H1 (cell line): ENCODE results near the gene MARCHF2. TPM values are rescaled to one million over a fixed set of nuclear protein-coding genes. Genes with fewer than 3 reads are reported as not detected.

Experiments
- CTCF ChIA-PET: fragments of 300-600 bp; sonication (Branson Sonifier 250); formaldehyde crosslinking; loops from one replicate; lab custom pipeline; 2021; ENCODE audit not compliant: partially characterized antibody; lab: Charles Lee
- POLR2A ChIA-PET: fragments of 300-600 bp; sonication (Branson Sonifier 250); formaldehyde crosslinking; loops from one replicate; lab custom pipeline; 2021; ENCODE audit warnings: inconsistent platforms; ENCODE audit not compliant: partially characterized antibody; lab: Charles Lee
- DNase-seq, 2 experiments: peaks; one replicate each; pipeline versions ENCODE4 v3.0.0 to v3.0.0-alpha.2; 2010 to 2022; ENCODE audit warnings: low spot score in 2 of 2, low read depth in 1 of 2, mixed read lengths in 1 of 2
- FAIRE-seq: peaks from 2 replicates; lab custom pipeline; 2011; peaks lifted over from hg19 to GRCh38; lab: Jason Lieb, UNC
- H2AFZ ChIP-seq: 2 replicates; pipeline ENCODE4 v1.8.1; 2012; ENCODE audit warnings: low read length, inconsistent platforms
- H2AK5ac ChIP-seq: 2 replicates; pipeline ENCODE4 v1.6.1; 2013; ENCODE audit warnings: low read depth, low read length
- H2BK120ac ChIP-seq: replicated peaks from 2 replicates; pipeline ENCODE3; 2013; ENCODE audit warnings: low read depth, low read length, inconsistent platforms
- H2BK12ac ChIP-seq: 2 replicates; pipeline ENCODE4 v1.6.1; 2013; ENCODE audit warnings: low read depth, low read length
- H2BK15ac ChIP-seq: 2 replicates; pipeline ENCODE4 v1.6.1; 2013; ENCODE audit warnings: low read length
- H2BK20ac ChIP-seq: 2 replicates; pipeline ENCODE4 v1.6.1; 2013; ENCODE audit warnings: low read length
- H2BK5ac ChIP-seq: 2 replicates; pipeline ENCODE4 v1.6.1; 2013; ENCODE audit warnings: low read depth, low read length
- H3K14ac ChIP-seq: 2 replicates; pipeline ENCODE4 v1.6.1; 2013; ENCODE audit warnings: inconsistent platforms; ENCODE audit not compliant: insufficient read length
- H3K18ac ChIP-seq: 2 replicates; pipeline ENCODE4 v1.6.1; 2013; ENCODE audit warnings: low read length; ENCODE audit errors: extremely low read depth
- H3K23ac ChIP-seq: 2 replicates; pipeline ENCODE4 v1.6.1; 2013; ENCODE audit warnings: inconsistent platforms; ENCODE audit not compliant: insufficient read length
- H3K23me2 ChIP-seq: 2 replicates; pipeline ENCODE4 v1.6.1; 2013; ENCODE audit warnings: low read depth, low read length
- H3K27ac ChIP-seq: 2 replicates; pipeline ENCODE4 v1.6.1; 2011; ENCODE audit warnings: low read depth, low read length, inconsistent platforms
- H3K27me3 ChIP-seq, 4 experiments: replicated peaks in 1 of 4; 1 replicate in 1 of 4; 2 replicates in 3 of 4; pipeline versions ENCODE4 v1.6.1 to v1.8.1; 2011 to 2013; ENCODE audit warnings: low read length in 3 of 4, mild to moderate bottlenecking in 3 of 4, inconsistent platforms in 2 of 4, mixed read lengths in 2 of 4, moderate library complexity in 1 of 4; ENCODE audit not compliant: control insufficient read depth in 3 of 4, insufficient read depth in 3 of 4; ENCODE audit errors: extremely low read depth in 1 of 4
- H3K36me3 ChIP-seq, 4 experiments: 2 replicates each; pipeline versions ENCODE4 v1.6.1 to v1.8.1; 2011 to 2013; ENCODE audit warnings: mild to moderate bottlenecking in 4 of 4, low read length in 3 of 4, moderate library complexity in 2 of 4, control low read depth in 1 of 4, inconsistent platforms in 1 of 4; ENCODE audit not compliant: insufficient read depth in 4 of 4, control insufficient read depth in 2 of 4
- H3K4ac ChIP-seq: replicated peaks from 2 replicates; pipeline ENCODE3; 2013; ENCODE audit warnings: low read length, low read depth, mixed read lengths, inconsistent platforms; ENCODE audit not compliant: insufficient read length
- H3K4me1 ChIP-seq, 4 experiments: replicated peaks in 1 of 4; 1 replicate in 1 of 4; 2 replicates in 3 of 4; pipeline versions ENCODE4 v1.6.1 to v1.8.1; 2011 to 2013; ENCODE audit warnings: low read length in 3 of 4, inconsistent platforms in 2 of 4, mixed read lengths in 1 of 4; ENCODE audit not compliant: insufficient read depth in 4 of 4, control insufficient read depth in 3 of 4
- H3K4me2 ChIP-seq, 2 experiments: 2 replicates each; pipeline versions ENCODE4 v1.6.1 to v1.8.1; 2011 to 2013; ENCODE audit warnings: low read depth in 2 of 2, low read length in 2 of 2, control low read depth in 1 of 2, inconsistent platforms in 1 of 2, mild to moderate bottlenecking in 1 of 2; ENCODE audit not compliant: insufficient read depth in 1 of 2
- H3K4me3 ChIP-seq, 4 experiments: fragments of 200-600, 300-600 bp in 1 of 4; sonication (generic), shearing (Covaris generic), sonication (Bioruptor Twin) in 1 of 4; 2 replicates each; pipeline versions ENCODE4 v1.5.1 to v1.8.1; 2011 to 2016; ENCODE audit warnings: low read length in 4 of 4, low read depth in 3 of 4, control low read depth in 2 of 4, inconsistent platforms in 2 of 4, mild to moderate bottlenecking in 2 of 4, mixed read lengths in 1 of 4, moderate library complexity in 1 of 4; ENCODE audit not compliant: insufficient read depth in 2 of 4; ENCODE audit errors: extremely low read depth in 1 of 4
- H3K56ac ChIP-seq: replicated peaks from 2 replicates; pipeline ENCODE3; 2013; ENCODE audit warnings: low read depth, mild to moderate bottlenecking, mixed read lengths, low read length, inconsistent platforms; ENCODE audit not compliant: insufficient read length
- H3K79me1 ChIP-seq: 2 replicates; pipeline ENCODE4 v1.6.1; 2013; ENCODE audit warnings: low read depth, low read length, control low read depth
- H3K79me2 ChIP-seq, 2 experiments: 2 replicates each; pipeline versions ENCODE4 v1.6.1 to v1.8.1; 2012 to 2013; ENCODE audit warnings: low read length in 2 of 2, mild to moderate bottlenecking in 2 of 2, inconsistent platforms in 1 of 2; ENCODE audit not compliant: insufficient read depth in 2 of 2, control insufficient read depth in 1 of 2
- H3K9ac ChIP-seq, 4 experiments: replicated peaks in 1 of 4; 1 replicate in 1 of 4; 2 replicates in 3 of 4; pipeline versions ENCODE4 v1.6.1 to v1.8.1; 2011 to 2013; ENCODE audit warnings: low read depth in 3 of 4, low read length in 3 of 4, control low read depth in 2 of 4, mild to moderate bottlenecking in 2 of 4, moderate library complexity in 2 of 4, inconsistent platforms in 1 of 4; ENCODE audit errors: extremely low read depth in 1 of 4
- H3K9me3 ChIP-seq, 2 experiments: 2 replicates each; pipeline versions ENCODE4 v1.6.1 to v1.8.1; 2012 to 2013; ENCODE audit warnings: mild to moderate bottlenecking in 2 of 2, moderate library complexity in 2 of 2, control low read depth in 1 of 2, inconsistent platforms in 1 of 2, low read depth in 1 of 2, low read length in 1 of 2, mixed read lengths in 1 of 2; ENCODE audit not compliant: insufficient read depth in 2 of 2
- H4K20me1 ChIP-seq, 2 experiments: replicated peaks in 1 of 2; 2 replicates each; pipeline versions ENCODE3 to v1.8.1; 2011 to 2013; ENCODE audit warnings: inconsistent platforms in 2 of 2, low read length in 2 of 2, mild to moderate bottlenecking in 1 of 2; ENCODE audit not compliant: insufficient read depth in 2 of 2, control insufficient read depth in 1 of 2
- H4K5ac ChIP-seq: 2 replicates; pipeline ENCODE4 v1.6.1; 2013; ENCODE audit warnings: low read length, low read depth, mixed read lengths, inconsistent platforms; ENCODE audit not compliant: insufficient read length
- H4K8ac ChIP-seq: 2 replicates; pipeline ENCODE4 v1.8.0; 2013; ENCODE audit warnings: mild to moderate bottlenecking, moderate library complexity, low read length, inconsistent platforms; ENCODE audit not compliant: insufficient read depth; ENCODE audit errors: extremely low read depth
- H4K91ac ChIP-seq: replicated peaks from 2 replicates; pipeline ENCODE3; 2013; ENCODE audit warnings: low read length, mixed read lengths, inconsistent platforms; ENCODE audit not compliant: insufficient read length
- GABPA ChIP-seq: IDR thresholded peaks from 2 replicates; pipeline ENCODE4 v1.6.1; 2011; ENCODE audit warnings: mild to moderate bottlenecking, low read length, moderate library complexity, borderline replicate concordance; ENCODE audit not compliant: insufficient read depth
- WGBS, 2 experiments: shearing (Covaris generic) in 1 of 2; methylation state at CpG; one replicate each; pipeline versions ENCODE4 v1.1.6 to v1.1.7; 2013 to 2015; ENCODE audit warnings: low lambda C conversion rate in 2 of 2, mixed read lengths in 2 of 2, inconsistent platforms in 1 of 2, low coverage in 1 of 2, missing lambda C conversion rate in 1 of 2; ENCODE audit not compliant: insufficient replicate concordance in 2 of 2, insufficient coverage in 1 of 2, insufficient read length in 1 of 2; ENCODE audit errors: extremely low coverage in 1 of 2, missing lambda C conversion rate in 1 of 2; 5-methylcytosine and 5-hydroxymethylcytosine counted together
- polyA plus RNA-seq, 7 experiments: library from polyadenylated mRNA; depleted of rRNA in 3 of 7; stranded (reverse) in 5 of 7; unstranded in 2 of 7; fragments of >200 nt in 5 of 7; fragments of 200-250 nt in 2 of 7; gene quantifications; 1 replicate in 5 of 7; 2 replicates in 1 of 7; 4 replicates in 1 of 7; pipeline versions ENCODE4 v1.2.1 to v1.2.3, GENCODE V29; 2011 to 2013; ENCODE audit warnings: missing spikeins in 2 of 7, mixed read lengths in 2 of 7
- total RNA-seq: library from RNA; stranded (reverse); fragmentation: NEBNext Ultra II Directional; extraction: Animal tissue kit (Norgen Biotek cat#: 25700); gene quantifications from 2 replicates; pipeline ENCODE4 v1.2.1, GENCODE V29; 2021

Gene MARCHF2
- total and polyA plus RNA-seq, 2 of the 8 experiments (the other 6 are each of a cell fraction or from before 2014, with no cell fraction given), result 18.5 to 46.2 TPM

DNA sequence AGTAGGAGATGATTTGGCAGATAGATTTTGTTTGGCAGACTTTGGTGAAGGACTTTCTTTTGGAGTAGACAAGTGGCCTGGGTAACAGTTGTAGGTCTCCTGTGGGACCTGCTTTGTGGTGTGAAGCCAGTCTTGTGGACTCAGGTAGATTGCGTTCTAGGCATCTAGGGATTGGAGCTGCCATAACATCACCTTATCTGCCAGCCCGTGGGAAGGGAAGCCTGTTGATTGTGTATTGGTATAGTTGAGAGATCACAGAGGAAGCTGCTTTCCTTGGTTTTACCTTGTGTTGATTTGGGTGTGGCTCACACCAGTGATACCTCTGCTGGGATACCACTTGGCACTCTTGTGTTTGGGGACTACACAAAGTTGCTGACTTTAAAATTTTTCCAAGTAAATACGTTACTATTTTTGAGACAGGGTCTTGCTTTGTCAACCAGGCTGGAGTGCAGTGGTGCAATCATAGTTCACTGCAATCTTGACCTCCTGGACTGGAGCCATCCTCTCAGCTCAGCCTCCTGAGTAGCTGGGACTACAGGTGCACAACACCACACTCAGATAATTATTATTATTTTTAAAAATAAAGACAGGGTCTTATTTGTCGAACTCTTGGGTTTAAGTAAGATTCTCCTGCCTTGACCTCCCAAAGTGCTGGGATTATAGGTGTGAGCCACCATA is 39.5 kb downstream of the MARCHF2 start:
- H2BK20ac ChIP-seq, result no peak overlapping the region
- H3K4me1 ChIP-seq, result peaks cover 5 to 33% (median 25%) of the 10 kb centered on the region in 4 experiments
- DNase-seq, result no peak
- no peak overlapping the region for H3K27ac ChIP-seq
- no peak overlapping the region for H3K56ac ChIP-seq
- no peak overlapping the region for H4K5ac ChIP-seq
- H3K23me2 ChIP-seq, result no peaks in the 10 kb centered on the region
- no peak overlapping the region for H3K23ac ChIP-seq
- H4K8ac ChIP-seq, result no peak overlapping the region
- H3K9ac ChIP-seq, result no peak overlapping the region; a peak in 1 of 7 replicates
- H3K27me3 ChIP-seq, result no peaks in the 10 kb centered on the region
- no peak overlapping the region for H3K18ac ChIP-seq
- H3K36me3 ChIP-seq, result peaks cover 7 to 42% (median 15%) of the 10 kb centered on the region in 4 experiments; a peak in 6 of 8 replicates
- no peak overlapping the region for H3K14ac ChIP-seq
- H3K4me3 ChIP-seq, result no peak overlapping the region
- no peak overlapping the region for H2BK12ac ChIP-seq
- no peaks in the 10 kb centered on the region for H3K9me3 ChIP-seq
- H4K20me1 ChIP-seq, result peaks cover 56 to 63% of the 10 kb centered on the region in 2 experiments
- no peak overlapping the region for H4K91ac ChIP-seq
- peaks cover 85 to 99% of the 10 kb centered on the region in 2 experiments for H3K79me2 ChIP-seq
- H2BK5ac ChIP-seq, result no peak overlapping the region
- POLR2A ChIA-PET, result interaction anchor here (1.0 to 2.1 kb wide), 9 partner anchors 8 to 139 kb away, joined by 3 to 12 read pairs (median 3); partner anchors contain the start of gene HNRNPM
- H2BK120ac ChIP-seq, result no peak overlapping the region
- no peak overlapping the region for H2AFZ ChIP-seq
- CTCF ChIA-PET, result interaction anchor here (0.5 to 2.6 kb wide), 11 partner anchors 11 to 129 kb away, joined by 3 to 14 read pairs (median 4); no protein-coding TSS in a partner anchor
- H3K4me2 ChIP-seq, result no peak overlapping the region; a peak in 1 of 4 replicates
- no peak for FAIRE-seq
- no peak overlapping the region for H3K4ac ChIP-seq
- no peak overlapping the region for H2BK15ac ChIP-seq
- peaks cover 5% of the 10 kb centered on the region for H3K79me1 ChIP-seq
- WGBS, 2 experiments, result 90% methylated on average over 4 of the region's 4 CpGs; no CpG with 5 or more reads in 1 of the 2 experiments
- H2AK5ac ChIP-seq, result no peak overlapping the region
- no peak for TF ChIP-seq GABPA
